ENCODE data around the gene LARP4B.

- TF ChIP-seq CTCF (IDR thresholded peaks at IDR 0.05), result no peak
- TF ChIP-seq POLR2A (IDR thresholded peaks at IDR 0.05), result no peak
Measured at GRCh38 chr10:971150-971542, 39.6 kb upstream of the LARP4B start.
